GM12878 (cell line): ENCODE data around the gene SLC2A9. TPM values are rescaled to one million over a fixed set of nuclear protein-coding genes. Genes with fewer than 3 reads are reported as not detected.

ENCODE experiments used
- CBX5 ChIP-seq: sonication (generic); IDR thresholded peaks from 2 replicates; pipeline ENCODE4 v1.6.1; 2016; ENCODE audit warnings: low read depth, moderate library complexity, mild to moderate bottlenecking, inconsistent platforms
- CHD1 ChIP-seq: IDR thresholded peaks from 2 replicates; pipeline ENCODE4 v1.6.1; 2012; ENCODE audit warnings: low read depth, low read length, improper control_type of control experiment
- DPF2 ChIP-seq: fragments of 450-650 bp; IDR thresholded peaks from 2 replicates; pipeline ENCODE4 v1.6.1; 2017; ENCODE audit warnings: mild to moderate bottlenecking
- EGR1 ChIP-seq, 2 experiments: IDR thresholded peaks; 1 replicate in 1 of 2; 2 replicates in 1 of 2; pipeline ENCODE4 v1.6.1; 2011 to 2012; ENCODE audit warnings: low read depth in 2 of 2, low read length in 2 of 2, borderline replicate concordance in 1 of 2, mild to moderate bottlenecking in 1 of 2, moderate library complexity in 1 of 2
- EZH2 ChIP-seq: IDR thresholded peaks from 2 replicates; pipeline ENCODE4 v1.6.1; 2012; ENCODE audit warnings: low read depth, mild to moderate bottlenecking, control low read depth, inconsistent platforms, low read length, borderline replicate concordance; ENCODE audit not compliant: control insufficient read depth
- JUNB ChIP-seq: IDR thresholded peaks from 2 replicates; pipeline ENCODE4 v1.6.1; 2016; ENCODE audit warnings: antibody characterized with exemption, mild to moderate bottlenecking
- KLF5 ChIP-seq: fragments of 450-650 bp; IDR thresholded peaks from 2 replicates; pipeline ENCODE4 v1.6.1; 2014; ENCODE audit warnings: mild to moderate bottlenecking; ENCODE audit not compliant: partially characterized antibody
- MXI1 ChIP-seq: fragments of 150-350 bp; IDR thresholded peaks from 2 replicates; pipeline ENCODE4 v1.6.1; 2011; ENCODE audit warnings: low read depth, mild to moderate bottlenecking, inconsistent platforms, low read length, improper control_type of control experiment
- NFIC ChIP-seq: IDR thresholded peaks from 2 replicates; pipeline ENCODE4 v1.6.1; 2012; ENCODE audit warnings: low read depth, mild to moderate bottlenecking, inconsistent platforms, low read length, moderate library complexity
- NR2C2 ChIP-seq: IDR thresholded peaks from 2 replicates; pipeline ENCODE4 v1.6.1; 2011; ENCODE audit warnings: borderline replicate concordance, low read depth; ENCODE audit not compliant: control insufficient read depth, insufficient read length
- NR2F1 ChIP-seq: fragments of 450-650 bp; conservative IDR thresholded peaks from 2 replicates; pipeline ENCODE4 v1.6.1; 2017; ENCODE audit warnings: mild to moderate bottlenecking
- POU2F2 ChIP-seq: IDR thresholded peaks from 3 replicates; pipeline ENCODE4 v1.6.1; 2011; ENCODE audit warnings: low read depth, mild to moderate bottlenecking, low read length, borderline replicate concordance
- RELA ChIP-seq: fragments of 450-650 bp; IDR thresholded peaks from 2 replicates; pipeline ENCODE4 v1.8.0; 2014; ENCODE audit warnings: borderline replicate concordance; ENCODE audit not compliant: partially characterized antibody
- TCF7 ChIP-seq: IDR thresholded peaks from 2 replicates; pipeline ENCODE4 v1.6.1; 2014; ENCODE audit warnings: antibody characterized with exemption, borderline replicate concordance
- polyA plus RNA-seq, 11 experiments: library from polyadenylated mRNA; depleted of rRNA in 4 of 11; unstranded in 6 of 11; stranded (reverse) in 5 of 11; fragments of >200 nt; fragmentation: Nextera tagmentation in 4 of 11; fragmentation: Illumina TruSeq in 1 of 11; extraction: Ambion mirVana in 4 of 11; extraction: Trizol in 1 of 11; gene quantifications; 1 replicate in 1 of 11; 2 replicates in 10 of 11; pipeline versions ENCODE4 v1.2.1 to v1.2.3, GENCODE V29; 2011 to 2016; ENCODE audit warnings: inconsistent platforms in 2 of 11, missing spikeins in 2 of 11, low read depth in 1 of 11
- total RNA-seq, 4 experiments: library from RNA; depleted of rRNA in 3 of 4; stranded (reverse); fragments of >200 nt in 3 of 4; fragmentation: Illumina TruSeq in 1 of 4; extraction: Trizol in 1 of 4; gene quantifications; 2 replicates each; pipeline versions ENCODE4 v1.2.1 to v1.2.3, GENCODE V29; 2013 to 2021
- TF ChIP-seq, protein P1 (sequence below): IDR thresholded peaks from 2 replicates; pipeline ENCODE4 v1.6.1; 2012; ENCODE audit warnings: improper control_type of control experiment, low read depth, low read length; ENCODE audit not compliant: insufficient replicate concordance
- TF ChIP-seq, protein P2 (sequence below): fragments of 450-650 bp; IDR thresholded peaks from 2 replicates; pipeline ENCODE4 v1.6.1; 2018; ENCODE audit warnings: mild to moderate bottlenecking, low read depth, moderate library complexity; ENCODE audit not compliant: partially characterized antibody
- TF ChIP-seq, protein P3 (sequence below): fragments of 450-650 bp; IDR thresholded peaks from 2 replicates; pipeline ENCODE4 v1.6.1; 2017; ENCODE audit warnings: low read depth, mild to moderate bottlenecking, moderate library complexity

The SLC2A9 gene
- total and polyA plus RNA-seq, 10 of the 15 experiments (the other 5 are each of a cell fraction or from before 2014, with no cell fraction given) = 0.28 to 2.8 (median 1.2) TPM

DNA sequence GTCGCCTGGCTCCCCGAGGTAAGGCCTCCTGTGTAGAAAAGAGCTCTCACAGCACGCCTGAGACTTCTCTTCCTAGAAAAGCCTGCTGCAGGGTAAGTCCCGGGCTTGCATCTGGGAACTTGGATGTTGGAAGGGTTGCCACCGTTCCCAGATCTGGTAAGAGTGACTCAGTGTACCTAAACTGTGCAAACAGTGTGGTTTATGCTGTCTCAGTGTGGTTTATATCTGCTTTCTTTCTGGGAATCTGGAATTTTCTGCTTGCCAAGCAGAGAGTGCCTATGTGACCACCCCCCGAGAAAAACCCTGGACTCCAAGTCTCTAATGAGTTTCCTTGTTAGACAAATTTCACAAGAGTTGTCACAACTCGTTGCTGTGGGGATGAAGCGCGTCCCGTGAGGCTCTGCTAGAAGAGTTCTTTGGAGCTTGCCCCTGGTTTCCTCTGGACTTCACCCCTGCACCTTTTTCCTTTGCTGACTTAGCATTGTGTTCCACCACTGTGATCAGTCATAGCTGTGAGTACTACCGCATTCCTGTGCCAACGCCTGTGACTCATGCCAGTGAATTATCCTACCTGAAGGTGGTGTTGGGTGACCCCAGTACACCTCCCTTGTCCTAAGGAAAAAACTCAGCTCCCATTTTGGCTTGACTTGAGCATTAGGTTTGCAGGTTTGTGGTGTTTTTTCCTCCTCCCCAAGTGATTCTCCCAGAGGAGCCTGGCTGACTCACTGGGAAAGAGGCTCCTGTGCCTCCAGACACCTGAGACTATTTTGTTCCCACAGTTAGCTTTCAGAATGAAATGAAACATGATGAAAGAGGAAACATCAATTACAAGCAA is 14.5 kb downstream of the SLC2A9 start (continued):
- TF ChIP-seq, protein P1, sequence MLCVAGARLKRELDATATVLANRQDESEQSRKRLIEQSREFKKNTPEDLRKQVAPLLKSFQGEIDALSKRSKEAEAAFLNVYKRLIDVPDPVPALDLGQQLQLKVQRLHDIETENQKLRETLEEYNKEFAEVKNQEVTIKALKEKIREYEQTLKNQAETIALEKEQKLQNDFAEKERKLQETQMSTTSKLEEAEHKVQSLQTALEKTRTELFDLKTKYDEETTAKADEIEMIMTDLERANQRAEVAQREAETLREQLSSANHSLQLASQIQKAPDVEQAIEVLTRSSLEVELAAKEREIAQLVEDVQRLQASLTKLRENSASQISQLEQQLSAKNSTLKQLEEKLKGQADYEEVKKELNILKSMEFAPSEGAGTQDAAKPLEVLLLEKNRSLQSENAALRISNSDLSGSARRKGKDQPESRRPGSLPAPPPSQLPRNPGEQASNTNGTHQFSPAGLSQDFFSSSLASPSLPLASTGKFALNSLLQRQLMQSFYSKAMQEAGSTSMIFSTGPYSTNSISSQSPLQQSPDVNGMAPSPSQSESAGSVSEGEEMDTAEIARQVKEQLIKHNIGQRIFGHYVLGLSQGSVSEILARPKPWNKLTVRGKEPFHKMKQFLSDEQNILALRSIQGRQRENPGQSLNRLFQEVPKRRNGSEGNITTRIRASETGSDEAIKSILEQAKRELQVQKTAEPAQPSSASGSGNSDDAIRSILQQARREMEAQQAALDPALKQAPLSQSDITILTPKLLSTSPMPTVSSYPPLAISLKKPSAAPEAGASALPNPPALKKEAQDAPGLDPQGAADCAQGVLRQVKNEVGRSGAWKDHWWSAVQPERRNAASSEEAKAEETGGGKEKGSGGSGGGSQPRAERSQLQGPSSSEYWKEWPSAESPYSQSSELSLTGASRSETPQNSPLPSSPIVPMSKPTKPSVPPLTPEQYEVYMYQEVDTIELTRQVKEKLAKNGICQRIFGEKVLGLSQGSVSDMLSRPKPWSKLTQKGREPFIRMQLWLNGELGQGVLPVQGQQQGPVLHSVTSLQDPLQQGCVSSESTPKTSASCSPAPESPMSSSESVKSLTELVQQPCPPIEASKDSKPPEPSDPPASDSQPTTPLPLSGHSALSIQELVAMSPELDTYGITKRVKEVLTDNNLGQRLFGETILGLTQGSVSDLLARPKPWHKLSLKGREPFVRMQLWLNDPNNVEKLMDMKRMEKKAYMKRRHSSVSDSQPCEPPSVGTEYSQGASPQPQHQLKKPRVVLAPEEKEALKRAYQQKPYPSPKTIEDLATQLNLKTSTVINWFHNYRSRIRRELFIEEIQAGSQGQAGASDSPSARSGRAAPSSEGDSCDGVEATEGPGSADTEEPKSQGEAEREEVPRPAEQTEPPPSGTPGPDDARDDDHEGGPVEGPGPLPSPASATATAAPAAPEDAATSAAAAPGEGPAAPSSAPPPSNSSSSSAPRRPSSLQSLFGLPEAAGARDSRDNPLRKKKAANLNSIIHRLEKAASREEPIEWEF = peak; percentile 88
- TF ChIP-seq NR2F1 (peak; percentile 9; the same call in 1 of the 2 replicates), JUNB (no peak), TCF7 (no peak), EZH2 (no peak), DPF2 (peak; percentile 27; the same call in 1 of the 2 replicates), EGR1 (IDR thresholded peaks at IDR 0.05; ENCODE audit: borderline replicate concordance in 1 of 2, low read depth in 2 of 2, low read length in 2 of 2) (no peak), CHD1 (0 out of 2 replicates have a peak, but pooled peaks have one; percentile 30), CBX5 (no peak; the same call in 1 of the 2 replicates), POU2F2 (no peak), RELA (no peak), KLF5 (peak; percentile 2), NR2C2 (no peak), MXI1 (0 out of 2 replicates have a peak, but pooled peaks have one; percentile 43), NFIC (no peak; the same call in 1 of the 2 replicates)
- TF ChIP-seq, protein P2, sequence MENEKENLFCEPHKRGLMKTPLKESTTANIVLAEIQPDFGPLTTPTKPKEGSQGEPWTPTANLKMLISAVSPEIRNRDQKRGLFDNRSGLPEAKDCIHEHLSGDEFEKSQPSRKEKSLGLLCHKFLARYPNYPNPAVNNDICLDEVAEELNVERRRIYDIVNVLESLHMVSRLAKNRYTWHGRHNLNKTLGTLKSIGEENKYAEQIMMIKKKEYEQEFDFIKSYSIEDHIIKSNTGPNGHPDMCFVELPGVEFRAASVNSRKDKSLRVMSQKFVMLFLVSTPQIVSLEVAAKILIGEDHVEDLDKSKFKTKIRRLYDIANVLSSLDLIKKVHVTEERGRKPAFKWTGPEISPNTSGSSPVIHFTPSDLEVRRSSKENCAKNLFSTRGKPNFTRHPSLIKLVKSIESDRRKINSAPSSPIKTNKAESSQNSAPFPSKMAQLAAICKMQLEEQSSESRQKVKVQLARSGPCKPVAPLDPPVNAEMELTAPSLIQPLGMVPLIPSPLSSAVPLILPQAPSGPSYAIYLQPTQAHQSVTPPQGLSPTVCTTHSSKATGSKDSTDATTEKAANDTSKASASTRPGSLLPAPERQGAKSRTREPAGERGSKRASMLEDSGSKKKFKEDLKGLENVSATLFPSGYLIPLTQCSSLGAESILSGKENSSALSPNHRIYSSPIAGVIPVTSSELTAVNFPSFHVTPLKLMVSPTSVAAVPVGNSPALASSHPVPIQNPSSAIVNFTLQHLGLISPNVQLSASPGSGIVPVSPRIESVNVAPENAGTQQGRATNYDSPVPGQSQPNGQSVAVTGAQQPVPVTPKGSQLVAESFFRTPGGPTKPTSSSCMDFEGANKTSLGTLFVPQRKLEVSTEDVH = no peak
- TF ChIP-seq, protein P3, sequence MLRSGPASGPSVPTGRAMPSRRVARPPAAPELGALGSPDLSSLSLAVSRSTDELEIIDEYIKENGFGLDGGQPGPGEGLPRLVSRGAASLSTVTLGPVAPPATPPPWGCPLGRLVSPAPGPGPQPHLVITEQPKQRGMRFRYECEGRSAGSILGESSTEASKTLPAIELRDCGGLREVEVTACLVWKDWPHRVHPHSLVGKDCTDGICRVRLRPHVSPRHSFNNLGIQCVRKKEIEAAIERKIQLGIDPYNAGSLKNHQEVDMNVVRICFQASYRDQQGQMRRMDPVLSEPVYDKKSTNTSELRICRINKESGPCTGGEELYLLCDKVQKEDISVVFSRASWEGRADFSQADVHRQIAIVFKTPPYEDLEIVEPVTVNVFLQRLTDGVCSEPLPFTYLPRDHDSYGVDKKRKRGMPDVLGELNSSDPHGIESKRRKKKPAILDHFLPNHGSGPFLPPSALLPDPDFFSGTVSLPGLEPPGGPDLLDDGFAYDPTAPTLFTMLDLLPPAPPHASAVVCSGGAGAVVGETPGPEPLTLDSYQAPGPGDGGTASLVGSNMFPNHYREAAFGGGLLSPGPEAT = peak; percentile 80; the same call in 1 of the 2 replicates
